GM19463 (cell line): Measurements from ENCODE around the gene ABL1.
"Not testable (repeated sequence)": the region's sequence is repeated elsewhere in the genome, so short reads cannot be mapped to it uniquely, and the experiment has no call there.

Experiments used
- ATAC-seq: cut with Tn5 transposase; IDR thresholded peaks from one replicate; pipeline ENCODE4 v1.9.1; 2021; ENCODE audit warnings: mild to moderate bottlenecking, moderate library complexity; ENCODE audit not compliant: unreplicated experiment

Gene ABL1

DNA sequence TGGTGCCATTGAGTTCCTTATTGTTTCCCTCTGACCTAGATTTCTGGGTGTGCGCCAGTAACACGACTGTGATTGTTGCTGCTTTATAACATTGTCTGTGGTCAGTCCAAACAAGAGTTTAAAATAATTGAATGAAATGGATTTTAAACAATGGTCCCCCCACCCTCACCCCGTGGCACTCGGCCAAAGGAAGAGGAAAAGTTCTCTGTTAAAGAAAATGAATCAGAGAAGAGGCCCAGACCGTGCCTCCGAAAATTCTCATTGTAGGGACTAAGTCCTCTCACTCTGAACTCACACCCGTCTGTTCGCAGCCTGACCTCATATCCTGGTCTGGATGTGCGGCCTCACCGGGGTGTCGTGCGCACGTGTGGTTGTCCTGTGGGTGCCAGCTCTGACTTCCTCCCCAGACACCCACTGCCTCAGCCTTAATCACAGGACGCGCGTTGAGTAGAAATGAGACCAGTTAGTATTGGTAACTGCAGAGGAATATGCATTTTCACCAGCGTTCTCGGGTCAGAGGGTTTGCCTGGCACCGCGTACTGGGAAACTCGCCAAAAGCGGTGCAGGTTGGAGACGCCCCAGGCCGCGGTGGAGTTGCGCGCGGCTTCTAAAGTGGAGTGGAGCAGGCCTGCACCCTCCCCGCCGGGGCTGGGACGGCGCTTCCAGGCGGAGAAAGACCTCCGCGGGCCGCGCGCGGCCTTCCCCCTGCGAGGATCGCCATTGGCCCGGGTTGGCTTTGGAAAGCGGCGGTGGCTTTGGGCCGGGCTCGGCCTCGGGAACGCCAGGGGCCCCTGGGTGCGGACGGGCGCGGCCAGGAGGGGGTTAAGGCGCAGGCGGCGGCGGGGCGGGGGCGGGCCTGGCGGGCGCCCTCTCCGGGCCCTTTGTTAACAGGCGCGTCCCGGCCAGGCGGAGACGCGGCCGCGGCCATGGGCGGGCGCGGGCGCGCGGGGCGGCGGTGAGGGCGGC is at the start of gene ABL1:
ABL1 (plus strand) TSS at position 884 of the 966 bp plus-strand sequence. CDS start 193 bp downstream, outside the sequence.
- peak; percentile 69 for ATAC-seq

GRCh38 chr9:130785940-130786508 is 49.0 kb upstream of the ABL1 start:
- ATAC-seq: no peak

DNA sequence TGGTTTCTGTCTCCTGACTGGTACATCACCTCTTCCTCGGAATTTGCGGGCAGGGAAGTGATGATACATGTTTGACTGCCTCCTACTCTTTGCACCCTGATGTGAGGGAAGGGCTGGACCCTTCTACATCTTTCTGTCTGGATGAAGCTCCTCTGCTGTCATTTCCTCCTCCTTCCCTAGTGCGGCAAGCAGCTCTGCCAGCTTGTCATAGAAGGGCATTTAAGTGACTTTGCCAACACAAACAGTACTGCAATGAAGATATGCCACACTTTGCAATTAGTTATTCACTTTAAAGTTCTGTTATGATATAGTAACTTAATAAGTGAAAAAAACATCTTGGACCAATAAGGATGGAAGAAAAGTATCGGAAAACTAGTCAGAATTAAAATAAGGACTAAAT is 48.5 kb upstream of the ABL1 start:
- no peak for ATAC-seq

GRCh38 chr9:130789747-130790672 is 45.0 kb upstream of the ABL1 start:
- no peak for ATAC-seq

DNA sequence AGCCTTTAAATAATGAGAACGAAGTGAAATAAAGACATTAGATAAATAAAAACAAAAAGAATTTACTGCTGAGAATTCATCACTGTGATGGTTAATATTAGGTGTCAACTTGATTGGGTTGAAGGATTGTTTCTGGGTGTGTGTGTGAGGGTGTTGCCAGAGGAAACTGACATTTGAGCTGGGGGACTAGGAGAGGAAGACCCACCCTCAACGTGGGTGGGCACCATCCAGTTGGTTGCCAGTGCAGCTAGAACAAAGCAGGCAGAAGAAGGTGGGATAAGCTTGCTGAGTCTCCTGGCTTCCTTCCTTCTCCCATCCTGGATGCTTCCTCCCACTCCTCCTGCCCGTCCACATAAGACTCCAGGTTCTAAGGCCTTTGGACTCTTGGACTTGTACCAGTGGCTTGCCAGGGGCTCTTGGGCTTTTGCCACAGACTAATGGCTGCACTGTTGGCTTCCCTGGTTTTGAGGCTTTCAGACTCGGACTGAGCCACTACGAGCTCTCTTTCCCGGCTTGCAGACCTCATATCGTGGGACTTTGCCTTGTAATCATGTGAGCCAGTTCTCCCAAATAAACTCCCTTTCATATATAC is 43.7 kb upstream of the ABL1 start:
- no peak for ATAC-seq

GRCh38 chr9:130793589-130793988 is 41.5 kb upstream of the ABL1 start:
- no peak for ATAC-seq

DNA sequence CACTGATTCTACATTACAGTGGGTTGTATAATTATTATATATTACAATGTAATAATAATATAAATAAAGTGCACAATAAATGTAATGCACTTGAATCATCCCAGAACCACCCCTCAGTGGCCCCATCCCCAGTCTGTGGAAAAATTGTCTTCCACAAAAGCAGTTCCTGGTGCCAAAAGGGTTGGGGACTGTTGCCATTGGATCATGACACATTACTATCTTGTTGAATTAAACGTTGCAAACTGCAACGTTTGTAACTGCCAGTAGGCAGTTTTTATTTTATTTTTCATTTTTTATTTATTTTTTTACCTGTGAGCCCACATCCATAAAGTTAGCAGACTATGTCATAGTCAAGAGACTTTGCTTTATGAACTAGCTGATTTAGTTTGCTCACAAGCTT is 41.0 kb upstream of the ABL1 start:
- ATAC-seq: not testable (repeated sequence)

- not testable (repeated sequence) for ATAC-seq
Observed at GRCh38 chr9:130794423-130794822, 40.6 kb upstream of the ABL1 start.

- no peak for ATAC-seq
Observed at GRCh38 chr9:130794923-130795495, 40.0 kb upstream of the ABL1 start.

DNA sequence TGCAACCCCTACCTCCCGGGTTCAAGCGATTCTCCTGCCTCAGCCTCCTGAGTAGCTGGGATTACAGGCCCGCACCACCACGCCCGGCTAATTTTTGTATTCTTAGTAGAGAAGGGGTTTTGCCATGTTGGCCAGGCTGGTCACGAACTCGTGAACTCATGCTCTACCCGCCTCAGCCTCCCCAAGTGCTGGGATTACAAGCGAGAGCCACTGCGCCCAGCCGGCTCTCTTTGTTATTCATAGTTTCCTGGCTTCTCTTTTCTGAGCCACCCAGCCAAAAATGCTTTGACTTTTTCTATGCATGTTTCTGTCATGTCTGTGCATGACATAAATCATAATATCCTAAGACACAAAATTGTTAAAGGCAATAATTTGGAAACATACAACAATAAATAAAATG is 31.9 kb upstream of the ABL1 start:
- not testable (repeated sequence) for ATAC-seq

GRCh38 chr9:130805510-130806326 is 29.3 kb upstream of the ABL1 start:
- no peak for ATAC-seq

GRCh38 chr9:130806327-130806716 is 28.7 kb upstream of the ABL1 start:
- no peak for ATAC-seq

DNA sequence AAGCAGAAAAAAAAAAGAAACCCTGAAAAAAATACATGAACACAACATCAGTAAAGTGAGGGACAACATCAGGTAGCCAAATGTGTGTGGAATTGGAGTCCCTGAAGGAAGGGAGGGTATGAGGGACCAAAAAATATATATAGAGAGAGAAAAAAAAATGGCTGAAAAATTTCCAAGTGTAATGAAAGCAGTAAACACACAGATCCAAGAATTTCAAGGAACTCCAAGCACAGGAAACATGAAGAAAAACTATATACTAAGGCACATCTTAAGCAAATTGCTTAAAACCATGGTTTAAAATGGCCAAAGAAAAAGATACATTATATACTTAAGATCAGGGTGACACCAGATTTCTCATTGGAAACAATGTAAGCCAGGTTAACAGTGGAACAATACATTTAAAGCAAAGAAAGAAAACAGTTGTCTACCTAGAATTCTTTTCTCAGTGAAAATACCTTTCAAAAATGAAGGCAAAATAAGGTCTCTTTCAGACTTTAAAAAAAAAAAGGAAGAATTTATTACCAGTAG is 24.4 kb upstream of the ABL1 start:
- no peak for ATAC-seq

GRCh38 chr9:130815242-130815808 is 19.7 kb upstream of the ABL1 start:
- ATAC-seq: no peak

DNA sequence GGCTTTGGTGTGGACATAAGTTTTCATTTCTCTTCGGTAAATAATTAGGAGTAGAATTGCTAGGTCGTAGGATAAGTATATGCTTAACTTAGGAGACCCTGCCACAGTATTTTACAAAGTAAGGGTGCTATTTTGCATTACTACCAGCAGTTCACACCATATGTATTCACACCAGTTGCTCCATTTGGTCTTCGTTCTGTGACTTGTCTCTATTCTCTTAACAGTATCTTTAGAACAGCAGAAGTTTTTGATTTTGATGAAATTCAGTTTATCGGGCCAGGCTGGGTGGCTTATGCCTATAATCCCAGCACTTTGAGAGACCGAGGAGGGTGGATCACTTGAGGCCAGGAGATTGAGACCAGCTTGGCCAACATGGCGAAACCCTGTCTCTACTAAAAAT is 17.1 kb upstream of the ABL1 start:
- no peak for ATAC-seq

- no peak for ATAC-seq
Observed at GRCh38 chr9:130820135-130820738, 14.8 kb upstream of the ABL1 start.

DNA sequence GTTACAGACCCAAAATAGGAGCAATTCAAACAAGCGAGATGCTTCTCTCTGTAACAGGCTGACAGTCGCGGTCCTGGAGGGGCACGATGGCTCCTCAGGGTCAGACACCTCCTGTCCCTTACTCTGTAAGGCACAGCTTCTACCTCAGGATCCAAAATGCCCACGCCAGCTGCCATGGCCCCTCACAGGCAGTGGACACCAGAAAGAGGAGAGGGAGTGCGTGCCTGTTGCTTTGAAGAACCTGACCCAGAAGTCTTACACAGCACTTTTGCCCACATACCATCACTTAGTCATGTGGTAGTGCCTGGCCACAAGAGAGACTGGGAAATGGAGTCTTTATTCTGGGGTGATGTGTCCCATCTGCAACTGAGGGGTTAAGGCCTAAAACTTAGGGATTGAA is 11.6 kb upstream of the ABL1 start:
- no peak for ATAC-seq

- ATAC-seq: no peak
Observed at GRCh38 chr9:130824079-130824478, 11.0 kb upstream of the ABL1 start.
